Lower lobe of right lung (tissue), 2 donors: ENCODE measurements around the gene TRIP13. TPM values are rescaled to one million over a fixed set of nuclear protein-coding genes. Genes with fewer than 3 reads are reported as not detected.
A peak's percentile ranks its signal among the peaks of the same experiment; 100 is the strongest.

Source experiments
- ATAC-seq, 2 donors: fragments of 200-7000 bp; cut with Tn5 transposase; one replicate each; pipeline ENCODE4 v1.9.1; 2020 to 2022; ENCODE audit warnings: mild to moderate bottlenecking in 2 of 2, moderate library complexity in 2 of 2
- DNase-seq: peaks from one replicate; pipeline ENCODE4 v3.0.0-alpha.2; 2020
- H3K27ac ChIP-seq: fragments of 200-600 bp; one replicate; pipeline ENCODE4 v1.8.0; 2022
- H3K27me3 ChIP-seq: fragments of 200-600 bp; one replicate; pipeline ENCODE4 v1.8.0; 2022; ENCODE audit warnings: low read depth
- H3K36me3 ChIP-seq: fragments of 200-600 bp; one replicate; pipeline ENCODE4 v1.8.0; 2022; ENCODE audit warnings: mild to moderate bottlenecking
- H3K4me1 ChIP-seq: fragments of 200-600 bp; one replicate; pipeline ENCODE4 v1.8.0; 2022
- H3K4me3 ChIP-seq: fragments of 200-600 bp; one replicate; pipeline ENCODE4 v1.8.0; 2022; ENCODE audit warnings: mild to moderate bottlenecking
- H3K9me3 ChIP-seq: fragments of 200-600 bp; one replicate; pipeline ENCODE4 v1.8.0; 2022
- intact Hi-C: fragments of 100-400 bp; cut with DNase I; formaldehyde crosslinking; loops from one replicate; pipeline ENCODE4 v1.11.0; 2022
- total RNA-seq: library from RNA; stranded (reverse); fragmentation: NEBNext Ultra II Directional; extraction: Animal tissue kit (Norgen Biotek cat#: 25700); gene quantifications from one replicate; pipeline ENCODE4 v1.2.1, GENCODE V29; 2021
- TF ChIP-seq, protein P1 (sequence below): fragments of 200-600 bp; IDR thresholded peaks from one replicate; pipeline ENCODE4 v1.8.0; 2022; ENCODE audit warnings: antibody characterized with exemption, mild to moderate bottlenecking
- donor health status: DM: no; HTN: yes; CAD: no; lungs with severe emphysema.

TRIP13 gene
- total RNA-seq, 1 donor from 2014 or later = 1.0 TPM

DNA sequence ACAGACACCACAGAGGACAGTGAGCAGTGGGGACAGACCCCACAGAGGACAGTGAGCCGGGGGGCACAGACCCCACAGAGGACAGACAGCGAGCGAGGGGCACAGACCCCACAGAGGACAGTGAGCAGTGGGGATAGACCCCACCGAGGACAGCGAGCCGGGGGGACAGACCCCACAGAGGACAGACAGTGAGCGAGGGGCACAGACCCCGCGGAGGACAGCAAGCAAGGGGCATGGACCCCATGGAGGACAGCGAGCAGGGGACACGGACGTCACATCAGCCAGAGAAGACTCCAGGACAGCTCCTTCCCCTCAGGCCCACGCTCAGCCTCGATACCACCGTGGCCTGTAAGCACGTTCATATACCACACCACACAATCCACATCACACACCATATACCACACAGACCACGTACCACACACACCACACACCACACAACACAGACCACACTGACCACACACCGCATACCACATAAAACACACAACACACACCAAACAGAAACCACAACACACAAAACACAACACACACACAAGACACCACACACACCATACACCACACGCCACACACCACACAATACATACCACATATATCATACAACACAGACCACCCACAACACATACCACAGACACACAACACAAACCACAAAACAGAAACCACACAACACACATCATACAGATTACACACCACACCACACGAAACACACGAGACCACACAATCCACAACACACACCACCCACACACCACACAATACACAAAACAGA is 36.7 kb upstream of the TRIP13 start:
- intact Hi-C loops = no loop called here
- TF ChIP-seq, protein P1, sequence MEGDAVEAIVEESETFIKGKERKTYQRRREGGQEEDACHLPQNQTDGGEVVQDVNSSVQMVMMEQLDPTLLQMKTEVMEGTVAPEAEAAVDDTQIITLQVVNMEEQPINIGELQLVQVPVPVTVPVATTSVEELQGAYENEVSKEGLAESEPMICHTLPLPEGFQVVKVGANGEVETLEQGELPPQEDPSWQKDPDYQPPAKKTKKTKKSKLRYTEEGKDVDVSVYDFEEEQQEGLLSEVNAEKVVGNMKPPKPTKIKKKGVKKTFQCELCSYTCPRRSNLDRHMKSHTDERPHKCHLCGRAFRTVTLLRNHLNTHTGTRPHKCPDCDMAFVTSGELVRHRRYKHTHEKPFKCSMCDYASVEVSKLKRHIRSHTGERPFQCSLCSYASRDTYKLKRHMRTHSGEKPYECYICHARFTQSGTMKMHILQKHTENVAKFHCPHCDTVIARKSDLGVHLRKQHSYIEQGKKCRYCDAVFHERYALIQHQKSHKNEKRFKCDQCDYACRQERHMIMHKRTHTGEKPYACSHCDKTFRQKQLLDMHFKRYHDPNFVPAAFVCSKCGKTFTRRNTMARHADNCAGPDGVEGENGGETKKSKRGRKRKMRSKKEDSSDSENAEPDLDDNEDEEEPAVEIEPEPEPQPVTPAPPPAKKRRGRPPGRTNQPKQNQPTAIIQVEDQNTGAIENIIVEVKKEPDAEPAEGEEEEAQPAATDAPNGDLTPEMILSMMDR = no peak
- Histone ChIP-seq H3K4me1 (no peaks in the 10 kb centered on the region), H3K36me3 (no peaks in the 10 kb centered on the region), H3K4me3 (no peak overlapping the region), H3K9me3 (no peaks in the 10 kb centered on the region), H3K27me3 (peaks cover 8% of the 10 kb centered on the region), H3K27ac (no peak overlapping the region)
- ATAC-seq (peak in 1 of 2 donors; percentile 10), DNase-seq (peak; percentile 22)

DNA sequence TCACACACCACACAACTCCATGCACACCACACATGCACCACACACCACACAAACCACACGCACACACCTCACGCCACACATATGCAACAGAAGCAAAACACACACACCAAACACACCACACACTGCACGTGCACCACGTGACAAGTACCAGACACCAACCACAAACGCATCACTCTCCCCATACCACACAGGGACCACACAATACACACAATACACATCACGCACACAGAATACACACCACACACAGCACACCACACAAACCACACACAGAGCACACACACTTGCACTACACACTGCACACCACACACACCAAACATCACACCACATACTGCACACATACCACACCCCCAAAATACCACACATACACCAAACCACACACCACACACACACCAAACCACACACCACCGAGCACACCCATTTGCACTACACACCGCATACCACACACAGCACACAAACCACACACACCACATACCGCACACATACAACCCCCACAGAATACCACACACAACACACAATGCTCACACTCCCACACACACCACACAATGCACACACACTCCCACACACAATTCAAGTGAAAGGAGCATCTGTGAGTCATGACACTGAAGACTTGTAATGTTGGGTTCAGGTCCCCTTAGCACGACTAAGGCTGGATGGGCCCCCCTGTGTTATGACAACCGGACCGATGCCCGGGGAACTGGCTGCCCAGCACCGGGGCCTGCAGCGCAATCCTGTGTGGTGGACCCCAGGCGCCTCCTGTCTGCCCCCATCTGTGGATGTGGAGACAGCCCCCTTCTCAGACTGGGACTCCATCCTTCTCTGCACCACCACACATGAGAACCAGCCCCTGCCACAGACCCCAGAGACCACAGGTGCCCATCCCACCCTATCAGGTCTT is 35.9 kb upstream of the TRIP13 start:
- Histone ChIP-seq H3K9me3 (no peaks in the 10 kb centered on the region), H3K27ac (no peak overlapping the region), H3K27me3 (peaks cover 6% of the 10 kb centered on the region), H3K4me1 (no peaks in the 10 kb centered on the region), H3K36me3 (no peaks in the 10 kb centered on the region), H3K4me3 (no peak overlapping the region)
- peak in 1 of 2 donors; percentile 6 for ATAC-seq
- DNase-seq = peak; percentile 26
- intact Hi-C loops = no loop called here
- TF ChIP-seq, protein P1 = no peak

DNA sequence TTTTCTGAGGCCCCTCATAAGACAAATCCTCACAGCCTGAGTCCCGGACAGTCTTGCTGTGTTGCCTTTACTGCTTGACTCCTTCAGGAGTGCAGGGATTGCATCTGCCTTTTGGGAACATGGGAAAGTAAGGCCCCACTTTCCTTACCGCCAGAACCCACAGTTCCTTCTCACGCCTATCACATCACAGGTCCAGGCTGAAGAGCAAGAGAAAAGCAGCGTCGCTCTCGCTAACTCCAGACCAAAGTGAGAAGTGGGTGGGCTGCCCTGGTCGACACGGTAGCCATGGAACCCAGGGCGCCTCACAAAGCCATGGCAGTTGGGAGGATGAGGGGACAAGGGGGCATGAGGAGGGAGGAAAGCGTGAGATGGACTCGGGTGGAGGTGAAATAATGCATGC is 34.0 kb upstream of the TRIP13 start:
- intact Hi-C loops = no loop called here
- ATAC-seq = no peak
- Histone ChIP-seq H3K27ac (no peak overlapping the region), H3K9me3 (no peaks in the 10 kb centered on the region), H3K4me3 (no peak overlapping the region), H3K4me1 (no peaks in the 10 kb centered on the region), H3K27me3 (no peaks in the 10 kb centered on the region), H3K36me3 (peaks cover 14% of the 10 kb centered on the region)
- TF ChIP-seq, protein P1 = no peak
- DNase-seq = no peak

DNA sequence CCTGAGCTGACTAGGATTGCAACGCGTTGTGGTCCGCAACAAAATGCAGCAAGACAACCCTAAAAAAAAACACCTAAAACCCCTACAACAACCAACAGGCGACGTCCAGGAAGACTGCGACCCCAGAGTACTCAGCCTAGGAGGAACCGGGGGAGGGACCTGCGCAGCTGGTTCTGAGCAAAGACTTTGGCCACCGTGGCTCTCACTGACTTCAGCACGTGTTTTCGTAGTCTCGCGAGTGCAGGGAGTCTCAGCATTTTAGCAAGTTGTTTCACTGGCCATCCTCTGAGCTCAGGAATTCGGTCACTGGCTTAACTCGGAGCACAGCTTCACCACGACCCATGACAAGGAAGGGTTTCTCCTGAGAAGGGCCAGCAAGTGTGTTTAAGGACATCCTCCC is 33.3 kb upstream of the TRIP13 start:
- DNase-seq (peak; percentile 24), ATAC-seq (no peak)
- Histone ChIP-seq H3K4me1 (no peaks in the 10 kb centered on the region), H3K36me3 (peaks cover 21% of the 10 kb centered on the region), H3K27me3 (no peaks in the 10 kb centered on the region), H3K27ac (no peak overlapping the region), H3K9me3 (no peaks in the 10 kb centered on the region), H3K4me3 (no peak overlapping the region)
- intact Hi-C loops = no loop called here
- TF ChIP-seq, protein P1 = no peak

DNA sequence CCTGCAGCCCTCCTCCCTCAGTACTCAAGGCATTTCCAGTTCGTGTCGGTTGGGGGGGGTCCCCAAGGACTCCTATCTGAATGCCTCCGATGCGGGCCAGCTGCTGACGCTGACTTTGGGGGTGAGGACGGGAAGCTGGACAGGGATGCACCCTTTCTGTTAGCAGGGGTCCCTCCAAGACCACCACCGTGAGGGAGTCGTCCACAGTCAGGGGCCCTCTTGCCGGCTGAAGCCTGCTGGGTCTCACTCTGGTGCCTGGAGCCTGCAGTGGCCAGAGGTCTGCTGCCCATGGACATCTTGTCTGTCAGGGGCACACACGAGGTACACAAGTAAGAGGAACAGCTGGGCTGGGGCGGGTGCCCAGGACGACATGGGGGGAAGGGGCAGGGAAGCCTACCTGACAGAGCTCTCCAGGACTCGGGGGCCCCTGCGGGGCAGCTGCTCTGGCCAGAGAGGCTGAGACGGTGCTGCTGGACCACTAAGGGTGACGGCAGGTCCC is 32.8 kb upstream of the TRIP13 start:
- DNase-seq (no peak), ATAC-seq (no peak)
- Histone ChIP-seq H3K36me3 (peaks cover 25% of the 10 kb centered on the region), H3K27me3 (no peaks in the 10 kb centered on the region), H3K9me3 (no peaks in the 10 kb centered on the region), H3K4me1 (no peaks in the 10 kb centered on the region), H3K4me3 (no peak overlapping the region), H3K27ac (no peak overlapping the region)
- TF ChIP-seq, protein P1 = no peak
- intact Hi-C loops = no loop called here
